T-helper 17 cell (primary cell): ENCODE measurements around the gene CARD8. TPM values are rescaled to one million over a fixed set of nuclear protein-coding genes. Genes with fewer than 3 reads are reported as not detected.
"Not testable (repeated sequence)": the region's sequence is repeated elsewhere in the genome, so short reads cannot be mapped to it uniquely, and the experiment has no call there.

Experiments used
- ATAC-seq: fragments of 150-1000 bp; cut with Tn5 transposase; 2 replicates; pipeline ENCODE4 v1.10.0; 2021; ENCODE audit warnings: mild to moderate bottlenecking, moderate library complexity
- DNase-seq, 3 donors: peaks; one replicate each; pipeline versions ENCODE4 v3.0.0 to v3.0.0-alpha.2; 2020 to 2021
- H3K9me3 ChIP-seq: one replicate; pipeline ENCODE4 v1.7.0; 2013; ENCODE audit warnings: low read length, mild to moderate bottlenecking; ENCODE audit not compliant: control insufficient read depth, poor library complexity, severe bottlenecking
- H3K27ac Mint-ChIP-seq: one replicate; pipeline ENCODE4 v1.8.0; 2022; ENCODE audit warnings: mild to moderate bottlenecking, moderate library complexity, mixed read lengths
- H3K27me3 Mint-ChIP-seq: one replicate; pipeline ENCODE4 v1.8.0; 2022; ENCODE audit warnings: mixed read lengths
- H3K36me3 Mint-ChIP-seq: one replicate; pipeline ENCODE4 v1.8.0; 2022; ENCODE audit warnings: low read depth, mixed read lengths
- H3K4me1 Mint-ChIP-seq: one replicate; pipeline ENCODE4 v1.8.0; 2022; ENCODE audit warnings: mild to moderate bottlenecking, mixed read lengths
- H3K4me3 Mint-ChIP-seq: one replicate; pipeline ENCODE4 v1.8.0; 2022; ENCODE audit warnings: mild to moderate bottlenecking, moderate library complexity, mixed read lengths
- total RNA-seq, 4 donors: library from RNA in 2 of 4; stranded (reverse) in 2 of 4; gene quantifications; one replicate each; pipeline ENCODE4 v1.2.3 and lab custom pipeline; 2022 to 2026

CARD8 gene
- total RNA-seq, 2 donors from 2014 or later: 127 to 164 TPM

GRCh38 chr19:48252609-48253008 lies 3.1 kb downstream of the CARD8 start:
- DNase-seq: no peak
- no peaks in the 10 kb centered on the region for H3K27me3 Mint-ChIP-seq
- peaks cover 54% of the 10 kb centered on the region for H3K4me1 Mint-ChIP-seq
- H3K9me3 ChIP-seq: no peaks in the 10 kb centered on the region
- ATAC-seq: no peak
- peaks cover 2% of the 10 kb centered on the region for H3K36me3 Mint-ChIP-seq
- peak overlapping the region; percentile 71 for H3K27ac Mint-ChIP-seq
- peak overlapping the region; percentile 59 for H3K4me3 Mint-ChIP-seq

GRCh38 chr19:48250290-48251025 lies 5.3 kb downstream of the CARD8 start:
- no peaks in the 10 kb centered on the region for H3K9me3 ChIP-seq
- H3K27ac Mint-ChIP-seq: peak overlapping the region; percentile 96
- H3K36me3 Mint-ChIP-seq: peaks cover 2% of the 10 kb centered on the region
- no peak for DNase-seq
- ATAC-seq: no peak
- peak overlapping the region; percentile 63 for H3K4me3 Mint-ChIP-seq
- no peaks in the 10 kb centered on the region for H3K27me3 Mint-ChIP-seq
- peaks cover 52% of the 10 kb centered on the region for H3K4me1 Mint-ChIP-seq

- peaks cover 2% of the 10 kb centered on the region for H3K36me3 Mint-ChIP-seq
- H3K4me1 Mint-ChIP-seq: peaks cover 58% of the 10 kb centered on the region
- DNase-seq (peak; percentile 44 to 54 (median 50)), ATAC-seq (peak; percentile 90)
- H3K27me3 Mint-ChIP-seq: no peaks in the 10 kb centered on the region
- H3K27ac Mint-ChIP-seq: peak overlapping the region; percentile 96
- peak overlapping the region; percentile 93 for H3K4me3 Mint-ChIP-seq
- no peaks in the 10 kb centered on the region for H3K9me3 ChIP-seq
These were observed 6.2 kb downstream of the CARD8 start for GRCh38 chr19:48249502-48250014.

- Mint-ChIP-seq H3K27ac (peak overlapping the region; percentile 96), H3K27me3 (no peaks in the 10 kb centered on the region), H3K4me1 (peaks cover 55% of the 10 kb centered on the region), H3K4me3 (peak overlapping the region; percentile 87), H3K36me3 (peaks cover 4% of the 10 kb centered on the region)
- H3K9me3 ChIP-seq: no peaks in the 10 kb centered on the region
- no peak for DNase-seq
- no peak for ATAC-seq
These were observed 7.5 kb downstream of the CARD8 start for GRCh38 chr19:48248081-48248833.

GRCh38 chr19:48247212-48247611 lies 8.5 kb downstream of the CARD8 start:
- H3K27ac Mint-ChIP-seq: peak overlapping the region; percentile 95
- no peak overlapping the region for H3K4me3 Mint-ChIP-seq
- no peaks in the 10 kb centered on the region for H3K27me3 Mint-ChIP-seq
- DNase-seq (no peak), ATAC-seq (no peak)
- peaks cover 46% of the 10 kb centered on the region for H3K4me1 Mint-ChIP-seq
- peaks cover 2% of the 10 kb centered on the region for H3K36me3 Mint-ChIP-seq
- H3K9me3 ChIP-seq: no peaks in the 10 kb centered on the region

- Mint-ChIP-seq H3K27ac (peak overlapping the region; percentile 95), H3K36me3 (peaks cover 4% of the 10 kb centered on the region), H3K4me3 (peak overlapping the region; percentile 33), H3K27me3 (no peaks in the 10 kb centered on the region), H3K4me1 (peaks cover 46% of the 10 kb centered on the region)
- DNase-seq (no peak), ATAC-seq (no peak)
- no peaks in the 10 kb centered on the region for H3K9me3 ChIP-seq
These were observed 9.6 kb downstream of the CARD8 start for GRCh38 chr19:48246101-48246500.

GRCh38 chr19:48244281-48244680 lies 11.4 kb downstream of the CARD8 start:
- peaks cover 9% of the 10 kb centered on the region for H3K36me3 Mint-ChIP-seq
- H3K4me1 Mint-ChIP-seq: peaks cover 37% of the 10 kb centered on the region
- no peaks in the 10 kb centered on the region for H3K27me3 Mint-ChIP-seq
- peak overlapping the region; percentile 95 for H3K27ac Mint-ChIP-seq
- DNase-seq (no peak), ATAC-seq (peak; percentile 93)
- no peaks in the 10 kb centered on the region for H3K9me3 ChIP-seq
- peak overlapping the region; percentile 88 for H3K4me3 Mint-ChIP-seq

- H3K4me1 Mint-ChIP-seq: peaks cover 38% of the 10 kb centered on the region
- H3K9me3 ChIP-seq: not testable (repeated sequence)
These were observed 13.9 kb downstream of the CARD8 start for GRCh38 chr19:48241771-48242170.

GRCh38 chr19:48239582-48240141 lies 16.1 kb downstream of the CARD8 start:
- Mint-ChIP-seq H3K27me3 (no peaks in the 10 kb centered on the region), H3K4me1 (peaks cover 20% of the 10 kb centered on the region), H3K4me3 (no peak overlapping the region), H3K36me3 (peaks cover 9% of the 10 kb centered on the region), H3K27ac (peak overlapping the region; percentile 81)
- no peak for DNase-seq
- ATAC-seq: no peak
- no peaks in the 10 kb centered on the region for H3K9me3 ChIP-seq

More at GRCh38 chr19:48241771-48242170, 13.9 kb downstream of the CARD8 start:
- not testable (repeated sequence) for H3K36me3 Mint-ChIP-seq, H3K4me3 Mint-ChIP-seq, H3K27me3 Mint-ChIP-seq, ATAC-seq, DNase-seq
- H3K27ac Mint-ChIP-seq: peak overlapping the region; percentile 88

GRCh38 chr19:48239120-48239519 lies 16.6 kb downstream of the CARD8 start:
- Mint-ChIP-seq H3K4me3 (no peak overlapping the region), H3K4me1 (peaks cover 15% of the 10 kb centered on the region), H3K27ac (no peak overlapping the region), H3K36me3 (peaks cover 7% of the 10 kb centered on the region), H3K27me3 (no peaks in the 10 kb centered on the region)
- DNase-seq: no peak
- no peak for ATAC-seq
- H3K9me3 ChIP-seq: no peaks in the 10 kb centered on the region

GRCh38 chr19:48237057-48237456 lies 18.7 kb downstream of the CARD8 start:
- H3K36me3 Mint-ChIP-seq: peaks cover 10% of the 10 kb centered on the region

GRCh38 chr19:48230555-48231129 lies 25.1 kb downstream of the CARD8 start:
- DNase-seq (no peak), ATAC-seq (peak; percentile 72)
- Mint-ChIP-seq H3K4me3 (no peak overlapping the region), H3K4me1 (peaks cover 12% of the 10 kb centered on the region), H3K27me3 (no peaks in the 10 kb centered on the region), H3K27ac (peak overlapping the region; percentile 80), H3K36me3 (peaks cover 10% of the 10 kb centered on the region)
- no peaks in the 10 kb centered on the region for H3K9me3 ChIP-seq

More at GRCh38 chr19:48237057-48237456, 18.7 kb downstream of the CARD8 start:
- ATAC-seq: no peak
- H3K4me3 Mint-ChIP-seq: no peak overlapping the region
- DNase-seq: no peak
- no peaks in the 10 kb centered on the region for H3K27me3 Mint-ChIP-seq
- no peaks in the 10 kb centered on the region for H3K9me3 ChIP-seq
- peak overlapping the region; percentile 62 for H3K27ac Mint-ChIP-seq
- H3K4me1 Mint-ChIP-seq: peaks cover 18% of the 10 kb centered on the region

- H3K4me3 Mint-ChIP-seq: no peak overlapping the region
- peaks cover 10% of the 10 kb centered on the region for H3K4me1 Mint-ChIP-seq
- no peaks in the 10 kb centered on the region for H3K9me3 ChIP-seq
- H3K36me3 Mint-ChIP-seq: peaks cover 2% of the 10 kb centered on the region
- no peaks in the 10 kb centered on the region for H3K27me3 Mint-ChIP-seq
- ATAC-seq: no peak
- DNase-seq: no peak
- peak overlapping the region; percentile 70 for H3K27ac Mint-ChIP-seq
These were observed 34.1 kb downstream of the CARD8 start for GRCh38 chr19:48221628-48222027.
